ENCODE results near the gene PSMD8. TPM values are rescaled to one million over a fixed set of nuclear protein-coding genes. Genes with fewer than 3 reads are reported as not detected.

Gene PSMD8
- total RNA-seq, 1 experiment from 2014 or later: 195 TPM

DNA sequence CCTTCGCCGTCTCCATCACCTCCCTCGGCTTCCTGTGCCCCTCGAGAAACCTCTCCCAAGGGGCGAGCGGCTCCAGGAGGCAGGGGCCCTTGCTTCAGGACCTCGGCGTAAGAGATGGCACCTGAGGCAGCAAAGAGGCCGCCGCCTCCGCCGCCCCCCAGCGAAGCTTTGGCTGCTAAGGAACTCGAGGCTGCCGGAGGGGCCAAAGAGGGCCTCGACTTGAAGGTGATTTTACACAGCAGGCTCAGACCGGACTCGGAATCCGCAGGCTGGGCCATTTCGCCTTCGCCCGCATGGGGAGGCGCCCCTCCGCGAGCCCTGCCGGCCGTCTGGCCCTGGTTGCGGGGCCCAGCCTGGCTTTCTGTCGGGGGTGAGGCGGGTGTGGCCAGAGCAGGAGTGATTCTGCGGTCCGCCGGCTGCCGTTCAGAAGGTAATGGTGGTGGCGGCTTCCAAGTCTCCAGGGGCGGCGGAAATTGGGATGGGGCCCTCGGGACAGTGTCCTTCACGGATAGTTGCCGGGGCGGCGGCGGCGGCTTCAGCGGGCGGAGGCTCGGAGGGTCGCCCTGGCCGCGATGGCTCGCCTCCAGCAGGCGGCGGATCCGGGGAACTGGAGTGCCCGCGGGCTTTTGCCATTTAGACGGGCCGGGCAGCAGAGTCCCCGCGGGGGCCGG, 12.1 kb downstream of the PSMD8 start:
- H3K9me3 ChIP-seq (ENCODE audit: control insufficient read depth in 1 of 2, insufficient read depth in 1 of 2, low read depth in 1 of 2, low read length in 2 of 2): no peaks in the 10 kb centered on the region
- ChIA-PET CTCF (interaction anchor here (1.0 to 4.0 kb wide), 2 partner anchors 12 to 17 kb away, joined by 5 to 49 read pairs; partner anchors contain the start of genes FAM98C and PSMD8), POLR2A (interaction anchor here (2.3 kb wide), 1 partner anchor 11 kb away, joined by 44 read pairs; the partner anchor contains the start of gene PSMD8), RAD21 (ENCODE audit: low non-redundant PET in 1 of 2, low total read pairs in 2 of 2, uncharacterized antibody in 2 of 2, unreplicated experiment in 2 of 2) (no interaction called here)
- H2AFZ ChIP-seq (ENCODE audit: low read depth, low read length, poor library complexity, severe bottlenecking): no peak overlapping the region
- no peak for TF ChIP-seq TCF7L2 (IDR thresholded peaks at IDR 0.05; ENCODE audit: borderline replicate concordance, extremely low read depth, insufficient read depth, insufficient read length)
- TF ChIP-seq, protein P1, sequence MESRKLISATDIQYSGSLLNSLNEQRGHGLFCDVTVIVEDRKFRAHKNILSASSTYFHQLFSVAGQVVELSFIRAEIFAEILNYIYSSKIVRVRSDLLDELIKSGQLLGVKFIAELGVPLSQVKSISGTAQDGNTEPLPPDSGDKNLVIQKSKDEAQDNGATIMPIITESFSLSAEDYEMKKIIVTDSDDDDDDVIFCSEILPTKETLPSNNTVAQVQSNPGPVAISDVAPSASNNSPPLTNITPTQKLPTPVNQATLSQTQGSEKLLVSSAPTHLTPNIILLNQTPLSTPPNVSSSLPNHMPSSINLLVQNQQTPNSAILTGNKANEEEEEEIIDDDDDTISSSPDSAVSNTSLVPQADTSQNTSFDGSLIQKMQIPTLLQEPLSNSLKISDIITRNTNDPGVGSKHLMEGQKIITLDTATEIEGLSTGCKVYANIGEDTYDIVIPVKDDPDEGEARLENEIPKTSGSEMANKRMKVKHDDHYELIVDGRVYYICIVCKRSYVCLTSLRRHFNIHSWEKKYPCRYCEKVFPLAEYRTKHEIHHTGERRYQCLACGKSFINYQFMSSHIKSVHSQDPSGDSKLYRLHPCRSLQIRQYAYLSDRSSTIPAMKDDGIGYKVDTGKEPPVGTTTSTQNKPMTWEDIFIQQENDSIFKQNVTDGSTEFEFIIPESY (IDR thresholded peaks at IDR 0.05; ENCODE audit: extremely low read depth, insufficient replicate concordance, low read length): no peak
- TF ChIP-seq SIN3A (IDR thresholded peaks at IDR 0.05; ENCODE audit: low read depth): no peak
- TF ChIP-seq, protein P2, sequence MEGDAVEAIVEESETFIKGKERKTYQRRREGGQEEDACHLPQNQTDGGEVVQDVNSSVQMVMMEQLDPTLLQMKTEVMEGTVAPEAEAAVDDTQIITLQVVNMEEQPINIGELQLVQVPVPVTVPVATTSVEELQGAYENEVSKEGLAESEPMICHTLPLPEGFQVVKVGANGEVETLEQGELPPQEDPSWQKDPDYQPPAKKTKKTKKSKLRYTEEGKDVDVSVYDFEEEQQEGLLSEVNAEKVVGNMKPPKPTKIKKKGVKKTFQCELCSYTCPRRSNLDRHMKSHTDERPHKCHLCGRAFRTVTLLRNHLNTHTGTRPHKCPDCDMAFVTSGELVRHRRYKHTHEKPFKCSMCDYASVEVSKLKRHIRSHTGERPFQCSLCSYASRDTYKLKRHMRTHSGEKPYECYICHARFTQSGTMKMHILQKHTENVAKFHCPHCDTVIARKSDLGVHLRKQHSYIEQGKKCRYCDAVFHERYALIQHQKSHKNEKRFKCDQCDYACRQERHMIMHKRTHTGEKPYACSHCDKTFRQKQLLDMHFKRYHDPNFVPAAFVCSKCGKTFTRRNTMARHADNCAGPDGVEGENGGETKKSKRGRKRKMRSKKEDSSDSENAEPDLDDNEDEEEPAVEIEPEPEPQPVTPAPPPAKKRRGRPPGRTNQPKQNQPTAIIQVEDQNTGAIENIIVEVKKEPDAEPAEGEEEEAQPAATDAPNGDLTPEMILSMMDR (IDR thresholded peaks at IDR 0.05 in 2 of 3, conservative IDR thresholded peaks at IDR 0.05 in 1 of 3; ENCODE audit: borderline replicate concordance in 1 of 3, insufficient read depth in 1 of 3, low read depth in 2 of 3, low read length in 2 of 3): no peak
- TF ChIP-seq ELF1 (IDR thresholded peaks at IDR 0.05; ENCODE audit: borderline replicate concordance, low read depth): no peak
- TF ChIP-seq SRF (IDR thresholded peaks at IDR 0.05; ENCODE audit: low read depth): no peak
- TF ChIP-seq EGR1 (IDR thresholded peaks at IDR 0.05; ENCODE audit: low read depth): no peak
- no peak for TF ChIP-seq POLR2AphosphoS5 (IDR thresholded peaks at IDR 0.05; ENCODE audit: low read depth, low read length)
- TF ChIP-seq POLR2A (IDR thresholded peaks at IDR 0.05; ENCODE audit: borderline replicate concordance, extremely low read depth, insufficient read depth, insufficient read length): no peak
- no peak for TF ChIP-seq RAD21 (IDR thresholded peaks at IDR 0.05; ENCODE audit: low read depth)
- no peak for TF ChIP-seq EZH2phosphoT487 (IDR thresholded peaks at IDR 0.05; ENCODE audit: borderline replicate concordance)
- TF ChIP-seq, protein P3, sequence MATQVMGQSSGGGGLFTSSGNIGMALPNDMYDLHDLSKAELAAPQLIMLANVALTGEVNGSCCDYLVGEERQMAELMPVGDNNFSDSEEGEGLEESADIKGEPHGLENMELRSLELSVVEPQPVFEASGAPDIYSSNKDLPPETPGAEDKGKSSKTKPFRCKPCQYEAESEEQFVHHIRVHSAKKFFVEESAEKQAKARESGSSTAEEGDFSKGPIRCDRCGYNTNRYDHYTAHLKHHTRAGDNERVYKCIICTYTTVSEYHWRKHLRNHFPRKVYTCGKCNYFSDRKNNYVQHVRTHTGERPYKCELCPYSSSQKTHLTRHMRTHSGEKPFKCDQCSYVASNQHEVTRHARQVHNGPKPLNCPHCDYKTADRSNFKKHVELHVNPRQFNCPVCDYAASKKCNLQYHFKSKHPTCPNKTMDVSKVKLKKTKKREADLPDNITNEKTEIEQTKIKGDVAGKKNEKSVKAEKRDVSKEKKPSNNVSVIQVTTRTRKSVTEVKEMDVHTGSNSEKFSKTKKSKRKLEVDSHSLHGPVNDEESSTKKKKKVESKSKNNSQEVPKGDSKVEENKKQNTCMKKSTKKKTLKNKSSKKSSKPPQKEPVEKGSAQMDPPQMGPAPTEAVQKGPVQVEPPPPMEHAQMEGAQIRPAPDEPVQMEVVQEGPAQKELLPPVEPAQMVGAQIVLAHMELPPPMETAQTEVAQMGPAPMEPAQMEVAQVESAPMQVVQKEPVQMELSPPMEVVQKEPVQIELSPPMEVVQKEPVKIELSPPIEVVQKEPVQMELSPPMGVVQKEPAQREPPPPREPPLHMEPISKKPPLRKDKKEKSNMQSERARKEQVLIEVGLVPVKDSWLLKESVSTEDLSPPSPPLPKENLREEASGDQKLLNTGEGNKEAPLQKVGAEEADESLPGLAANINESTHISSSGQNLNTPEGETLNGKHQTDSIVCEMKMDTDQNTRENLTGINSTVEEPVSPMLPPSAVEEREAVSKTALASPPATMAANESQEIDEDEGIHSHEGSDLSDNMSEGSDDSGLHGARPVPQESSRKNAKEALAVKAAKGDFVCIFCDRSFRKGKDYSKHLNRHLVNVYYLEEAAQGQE (IDR thresholded peaks at IDR 0.05; ENCODE audit: low read depth): no peak
- TF ChIP-seq YY1 (IDR thresholded peaks at IDR 0.05; ENCODE audit: extremely low read depth, insufficient replicate concordance, low read depth, low read length): no peak
- TF ChIP-seq, protein P4, sequence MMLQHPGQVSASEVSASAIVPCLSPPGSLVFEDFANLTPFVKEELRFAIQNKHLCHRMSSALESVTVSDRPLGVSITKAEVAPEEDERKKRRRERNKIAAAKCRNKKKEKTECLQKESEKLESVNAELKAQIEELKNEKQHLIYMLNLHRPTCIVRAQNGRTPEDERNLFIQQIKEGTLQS (IDR thresholded peaks at IDR 0.05): no peak
- TF ChIP-seq EZH2 (IDR thresholded peaks at IDR 0.05): no peak
- no peak for TF ChIP-seq ZNF274 (IDR thresholded peaks at IDR 0.05; ENCODE audit: low read depth, low read length)
- no peak for TF ChIP-seq ZFX (IDR thresholded peaks at IDR 0.05)
- peaks cover 11% of the 10 kb centered on the region; the same call in 1 of the 2 replicates for H3K79me2 ChIP-seq (ENCODE audit: insufficient read depth, low read length)
- H3K9me2 ChIP-seq (ENCODE audit: insufficient read depth): no peaks in the 10 kb centered on the region
- BruUV-seq (replicated peaks): no TSS peak
- intact Hi-C loops (cut with micrococcal nuclease): no loop called here
- no peak overlapping the region; the same call in 1 of the 2 replicates for H3K27ac ChIP-seq (ENCODE audit: low read depth, low read length)
- peaks cover 8 to 34% of the 10 kb centered on the region in 2 experiments for H3K4me1 ChIP-seq (ENCODE audit: control insufficient read depth in 1 of 2, insufficient read depth in 2 of 2, low read length in 2 of 2)
- H4K20me1 ChIP-seq (ENCODE audit: insufficient read depth): no peaks in the 10 kb centered on the region
- H3K4me3 ChIP-seq (replicated peaks in 1 of 2; ENCODE audit: low read depth in 1 of 2, low read length in 2 of 2): no peak overlapping the region
- ATAC-seq (no peak), DNase-seq (ENCODE audit: low read depth, low spot score) (no peak)
- H3K27me3 ChIP-seq (ENCODE audit: insufficient read depth, low read length): no peaks in the 10 kb centered on the region
- no peak overlapping the region for H3K4me2 ChIP-seq (ENCODE audit: low read length)
- peaks cover 20 to 21% of the 10 kb centered on the region in 2 experiments; a peak in 3 of 4 replicates for H3K36me3 ChIP-seq (ENCODE audit: control insufficient read depth in 1 of 2, insufficient read depth in 2 of 2, low read length in 2 of 2)
- H3K9ac ChIP-seq (ENCODE audit: low read length): no peak overlapping the region
